Myometrial cell (primary cell): ENCODE measurements around the gene TRIM40. TPM values are rescaled to one million over a fixed set of nuclear protein-coding genes. Genes with fewer than 3 reads are reported as not detected.

ENCODE experiments used
- total RNA-seq: library from RNA; depleted of rRNA; stranded (reverse); fragments of >200 nt; gene quantifications from 2 replicates; pipeline ENCODE4 v1.2.3, GENCODE V29; 2015

TRIM40 gene, protein sequence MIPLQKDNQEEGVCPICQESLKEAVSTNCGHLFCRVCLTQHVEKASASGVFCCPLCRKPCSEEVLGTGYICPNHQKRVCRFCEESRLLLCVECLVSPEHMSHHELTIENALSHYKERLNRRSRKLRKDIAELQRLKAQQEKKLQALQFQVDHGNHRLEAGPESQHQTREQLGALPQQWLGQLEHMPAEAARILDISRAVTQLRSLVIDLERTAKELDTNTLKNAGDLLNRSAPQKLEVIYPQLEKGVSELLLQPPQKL
- not detected in 2 replicates for total RNA-seq

DNA sequence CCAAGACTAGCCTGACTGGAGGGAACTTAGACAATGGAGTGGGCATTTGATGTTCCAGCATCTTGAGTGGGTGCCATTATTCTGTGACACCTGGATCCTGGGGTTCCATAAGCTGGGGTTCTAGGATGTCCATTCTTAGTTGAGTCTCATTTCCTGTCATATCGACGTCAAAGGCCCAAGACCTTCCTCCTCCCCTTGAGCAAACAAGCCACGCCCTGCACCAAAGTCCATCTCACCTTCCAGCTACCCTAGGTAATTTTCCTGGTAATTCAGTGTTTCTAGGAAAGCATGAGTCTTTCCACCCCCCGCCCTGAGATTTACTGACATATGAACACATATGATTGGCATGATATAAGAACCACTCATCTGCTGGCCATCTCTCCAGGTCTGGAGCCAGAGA is at the start of gene TRIM40:
Gene TRIM40 (plus strand): TSS at position 384 of the 400 bp plus-strand sequence. CDS start 897 bp downstream, outside the sequence.

DNA sequence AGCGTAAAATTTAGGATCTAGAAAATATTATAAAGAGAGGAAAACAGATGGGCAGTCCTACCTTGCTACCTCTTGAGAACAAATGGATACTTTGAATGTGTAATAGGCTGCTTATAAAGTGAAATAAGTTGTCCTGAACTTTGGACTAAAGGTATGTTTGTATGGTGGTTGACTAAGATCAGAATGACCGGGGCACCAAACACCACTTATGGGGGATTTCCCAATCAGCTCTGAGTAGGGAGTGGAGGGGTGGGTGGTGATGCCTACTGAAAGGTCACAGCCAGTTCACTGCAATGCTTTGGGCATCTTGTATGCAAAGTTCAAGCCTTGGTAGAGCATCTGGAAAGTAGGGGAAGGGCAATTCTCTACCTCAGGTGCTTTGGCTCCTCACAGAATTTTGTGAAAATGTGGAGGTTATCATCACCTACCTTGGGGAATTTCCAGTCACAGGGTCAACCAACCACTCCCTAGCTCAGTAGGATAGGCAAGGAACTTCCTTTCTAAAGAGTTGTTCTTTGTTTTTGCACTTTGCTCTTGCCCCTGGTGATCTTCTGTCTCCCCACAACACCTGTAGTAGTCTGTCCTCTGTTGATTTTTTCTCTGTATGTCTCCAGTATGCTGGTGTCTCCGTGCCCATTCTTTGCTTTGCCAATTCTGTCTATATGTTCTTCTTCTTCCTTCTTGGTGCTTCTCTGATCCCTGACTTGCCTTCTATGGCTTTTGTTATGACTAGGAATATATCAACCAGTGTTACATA is 22.8 kb upstream of the TRIM40 start, which contains the start of gene TRIM31:
Gene TRIM31 (minus strand): TSS at position 88 of the 757 bp plus-strand sequence. CDS start 285 bp downstream, outside the sequence.

DNA sequence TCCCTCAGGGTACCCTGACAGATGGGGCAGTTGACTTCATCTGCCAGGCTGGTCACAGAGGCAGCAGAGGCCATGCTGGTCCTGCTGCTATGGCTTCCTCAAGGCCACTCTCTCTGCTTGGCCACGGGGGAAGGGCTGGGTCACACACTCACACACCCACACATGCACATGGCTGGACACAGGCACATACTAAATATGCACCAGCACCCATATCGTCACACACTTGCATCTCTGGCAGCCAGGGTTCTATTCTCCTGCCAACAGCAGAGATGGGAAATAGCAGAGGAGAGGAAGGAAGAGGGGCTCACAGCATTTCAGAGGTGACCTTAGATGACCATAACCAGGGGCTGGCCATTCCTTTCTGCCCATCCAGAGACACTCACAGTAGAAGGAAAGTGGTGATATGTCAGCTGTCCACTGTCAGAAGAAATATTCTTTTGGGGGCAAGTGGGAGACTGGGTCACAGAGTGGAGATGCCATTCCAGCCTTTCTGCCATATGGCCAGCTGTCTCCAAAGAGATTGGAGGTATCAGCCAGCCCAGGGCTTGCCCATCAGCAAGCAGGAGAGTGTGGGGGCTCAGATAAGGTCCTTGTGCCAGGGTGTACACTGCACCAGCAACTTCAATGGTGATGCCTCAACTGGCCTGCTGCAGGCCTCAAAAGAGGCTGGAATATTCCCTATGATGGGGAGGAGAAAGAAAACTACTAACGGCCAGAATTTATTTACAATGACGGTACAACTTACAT is 25.0 kb downstream of the TRIM40 start, which contains the start of gene TRIM10:
Gene TRIM10 (minus strand): TSS at position 427 of the 747 bp plus-strand sequence. CDS start 353 bp downstream, at position 74.

DNA sequence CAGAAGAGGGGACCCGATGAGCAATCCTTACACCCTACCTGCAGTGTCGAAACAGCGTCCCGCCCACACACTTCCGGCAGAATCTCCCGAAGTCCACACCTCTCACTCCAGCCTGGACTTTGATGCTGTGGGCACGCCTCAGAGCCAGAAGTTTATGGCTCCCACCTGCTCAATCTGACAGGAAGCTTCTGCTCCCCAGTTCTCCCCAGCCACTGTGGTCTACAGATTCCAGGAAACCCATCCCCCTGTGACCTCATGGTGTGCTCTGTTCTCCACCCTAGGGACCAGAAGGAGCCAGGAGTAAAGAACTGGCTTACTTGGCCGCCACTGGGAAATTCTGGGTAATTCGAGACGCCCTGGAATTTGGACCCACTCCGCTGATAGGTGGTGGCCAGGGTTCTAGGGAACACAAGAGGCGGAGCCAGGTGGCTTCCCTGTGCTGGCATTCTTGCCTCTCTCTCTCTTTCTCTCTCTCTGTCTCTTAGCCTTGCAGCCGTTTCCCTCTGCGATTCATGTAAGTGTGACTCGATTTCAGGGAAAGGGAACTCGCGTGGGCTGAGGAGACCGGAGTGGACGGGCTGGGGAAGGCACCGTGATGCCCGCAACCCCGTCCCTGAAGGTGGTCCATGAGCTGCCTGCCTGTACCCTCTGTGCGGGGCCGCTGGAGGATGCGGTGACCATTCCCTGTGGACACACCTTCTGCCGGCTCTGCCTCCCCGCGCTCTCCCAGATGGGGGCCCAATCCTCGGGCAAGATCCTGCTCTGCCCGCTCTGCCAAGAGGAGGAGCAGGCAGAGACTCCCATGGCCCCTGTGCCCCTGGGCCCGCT is 27.4 kb downstream of the TRIM40 start, which contains the start of gene TRIM15:
Gene TRIM15 (plus strand): TSS at position 457 of the 828 bp plus-strand sequence. CDS start 139 bp downstream, at position 596.

Other genes with a start within 250 kb of the TRIM40 start
- 331 and 425 TPM in 2 replicates for gene HLA-A, start 193.6 kb upstream of the TRIM40 start, total RNA-seq
- gene POLR1H, start 74.9 kb upstream of the TRIM40 start, total RNA-seq: 33.0 and 40.4 TPM in 2 replicates
- gene PPP1R11, start 68.9 kb upstream of the TRIM40 start, total RNA-seq: 32.0 and 40.4 TPM in 2 replicates
- not detected in 2 replicates for gene RNF39, start 60.4 kb upstream of the TRIM40 start, total RNA-seq
- not detected in 2 replicates for gene TRIM31, start 23.1 kb upstream of the TRIM40 start, total RNA-seq
- gene TRIM10, start 25.1 kb downstream of the TRIM40 start, total RNA-seq: not detected in 2 replicates
- gene TRIM15, start 27.4 kb downstream of the TRIM40 start, total RNA-seq: not detected in 2 replicates
- gene TRIM26, start 77.3 kb downstream of the TRIM40 start, total RNA-seq: 30.8 and 34.9 TPM in 2 replicates
- gene TRIM39, start 190.8 kb downstream of the TRIM40 start, total RNA-seq: 11.2 and 19.5 TPM in 2 replicates
- 33.7 and 60.1 TPM in 2 replicates for gene RPP21, start 209.0 kb downstream of the TRIM40 start, total RNA-seq